ENCODE data around the gene GALNTL6. TPM values are rescaled to one million over a fixed set of nuclear protein-coding genes. Genes with fewer than 3 reads are reported as not detected.

Gene GALNTL6
- total RNA-seq, 1 experiment from 2014 or later = not detected

DNA sequence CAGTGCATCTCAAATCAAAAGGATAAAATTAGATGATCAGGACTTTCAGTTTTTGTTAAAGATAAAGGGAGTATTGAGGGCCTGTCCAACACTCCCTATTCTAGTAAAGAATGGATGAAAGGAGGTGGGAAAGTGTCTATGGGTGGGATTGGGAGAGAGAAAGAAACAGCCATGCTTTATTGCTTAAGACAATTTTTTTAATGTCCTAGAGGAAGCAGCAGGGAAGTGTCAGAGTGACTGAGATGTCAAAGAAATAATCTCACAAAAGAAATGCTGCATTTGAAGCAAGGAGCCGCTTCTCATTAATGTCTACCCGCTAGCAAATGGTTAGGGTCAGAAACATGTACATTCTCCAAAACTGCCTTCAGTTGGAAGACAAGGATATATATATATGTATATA, 1238.0 kb downstream of the GALNTL6 start:
- Histone ChIP-seq H3K23ac (ENCODE audit: insufficient read length, low read depth, low read length) (no peak overlapping the region), H3K23me2 (ENCODE audit: insufficient read length, low read depth, low read length, poor library complexity, severe bottlenecking) (no peaks in the 10 kb centered on the region), H4K20me1 (ENCODE audit: control insufficient read depth, insufficient read depth, insufficient read length) (no peaks in the 10 kb centered on the region), H3K79me2 (ENCODE audit: insufficient read depth, low read length) (no peaks in the 10 kb centered on the region), H3K56ac (ENCODE audit: insufficient read length, low read depth, low read length) (no peak overlapping the region), H3K27me3 (ENCODE audit: insufficient read depth, low read length) (no peaks in the 10 kb centered on the region), H2BK15ac (ENCODE audit: low read depth, low read length) (no peak overlapping the region), H3K18ac (ENCODE audit: insufficient read length, low read depth, low read length) (no peak overlapping the region), H2BK5ac (ENCODE audit: insufficient read length, low read length) (no peak overlapping the region), H3K9ac (ENCODE audit: extremely low read depth, insufficient read length, low read length) (no peak overlapping the region), H3T11ph (ENCODE audit: low read length) (no peak overlapping the region), H2AFZ (ENCODE audit: low read length) (no peak overlapping the region), H3K79me1 (ENCODE audit: insufficient read depth, low read depth, low read length, poor library complexity, severe bottlenecking) (no peaks in the 10 kb centered on the region), H4K8ac (replicated peaks; ENCODE audit: insufficient read length, low read depth, low read length) (no peak overlapping the region), H3K4ac (ENCODE audit: low read depth, low read length) (no peak overlapping the region), H2AK5ac (ENCODE audit: insufficient read length, low read length) (no peak overlapping the region), H4K5ac (ENCODE audit: insufficient read length, low read depth, low read length) (no peak overlapping the region), H3K27ac (ENCODE audit: insufficient read length, low read depth, low read length) (no peak overlapping the region), H3K4me2 (ENCODE audit: insufficient read depth, insufficient read length, low read length) (no peak overlapping the region), H3K9me3 (ENCODE audit: control insufficient read depth, low read depth, low read length) (no peaks in the 10 kb centered on the region), H3K14ac (ENCODE audit: insufficient read depth, low read length) (no peak overlapping the region), H2BK12ac (ENCODE audit: insufficient read length, low read depth, low read length) (no peak overlapping the region), H3K4me1 (ENCODE audit: insufficient read depth, low read length) (no peaks in the 10 kb centered on the region; the same call in 1 of the 2 replicates), H4K91ac (ENCODE audit: insufficient read length, low read depth, low read length) (no peak overlapping the region), H2BK20ac (ENCODE audit: low read depth, low read length, poor library complexity, severe bottlenecking) (no peak overlapping the region), H2BK120ac (ENCODE audit: low read depth, low read length, poor library complexity, severe bottlenecking) (no peak overlapping the region)
- Mint-ChIP-seq H3K9me3 (no peaks in the 10 kb centered on the region), H3K27ac (no peak overlapping the region), H3K4me1 (peaks cover 30 to 35% of the 10 kb centered on the region in 2 experiments), H3K36me3 (ENCODE audit: insufficient read depth in 1 of 3, low read depth in 3 of 3) (no peaks in the 10 kb centered on the region), H3K4me3 (no peak overlapping the region), H3K27me3 (ENCODE audit: low read depth) (no peaks in the 10 kb centered on the region)
- TF ChIP-seq, protein P1, sequence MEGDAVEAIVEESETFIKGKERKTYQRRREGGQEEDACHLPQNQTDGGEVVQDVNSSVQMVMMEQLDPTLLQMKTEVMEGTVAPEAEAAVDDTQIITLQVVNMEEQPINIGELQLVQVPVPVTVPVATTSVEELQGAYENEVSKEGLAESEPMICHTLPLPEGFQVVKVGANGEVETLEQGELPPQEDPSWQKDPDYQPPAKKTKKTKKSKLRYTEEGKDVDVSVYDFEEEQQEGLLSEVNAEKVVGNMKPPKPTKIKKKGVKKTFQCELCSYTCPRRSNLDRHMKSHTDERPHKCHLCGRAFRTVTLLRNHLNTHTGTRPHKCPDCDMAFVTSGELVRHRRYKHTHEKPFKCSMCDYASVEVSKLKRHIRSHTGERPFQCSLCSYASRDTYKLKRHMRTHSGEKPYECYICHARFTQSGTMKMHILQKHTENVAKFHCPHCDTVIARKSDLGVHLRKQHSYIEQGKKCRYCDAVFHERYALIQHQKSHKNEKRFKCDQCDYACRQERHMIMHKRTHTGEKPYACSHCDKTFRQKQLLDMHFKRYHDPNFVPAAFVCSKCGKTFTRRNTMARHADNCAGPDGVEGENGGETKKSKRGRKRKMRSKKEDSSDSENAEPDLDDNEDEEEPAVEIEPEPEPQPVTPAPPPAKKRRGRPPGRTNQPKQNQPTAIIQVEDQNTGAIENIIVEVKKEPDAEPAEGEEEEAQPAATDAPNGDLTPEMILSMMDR (conservative IDR thresholded peaks at IDR 0.05) = no peak
- no peak for DNase-seq
- no CpG with 5 or more reads among the region's 2 CpGs for WGBS (ENCODE audit: extremely low coverage, insufficient read length, low lambda C conversion rate)
